Fibroblast of lung (primary cell): ENCODE data around the gene ABLIM2. TPM values are rescaled to one million over a fixed set of nuclear protein-coding genes. Genes with fewer than 3 reads are reported as not detected.

Experiments
- DNase-seq, 2 donors: peaks; one replicate each; pipeline versions ENCODE4 v3.0.0 to v3.0.0-alpha.2; 2010; ENCODE audit warnings: low read depth in 2 of 2
- H2AFZ ChIP-seq: 2 replicates; pipeline ENCODE4 v1.5.1; 2012; ENCODE audit warnings: low read length, control low read depth, inconsistent platforms
- H3K27ac ChIP-seq: 2 replicates; pipeline ENCODE4 v1.5.1; 2011; ENCODE audit warnings: low read length, control low read depth; ENCODE audit not compliant: insufficient read depth
- H3K27me3 ChIP-seq: 2 replicates; pipeline ENCODE4 v1.5.1; 2011; ENCODE audit warnings: mild to moderate bottlenecking, low read length; ENCODE audit not compliant: control insufficient read depth, insufficient read depth
- H3K36me3 ChIP-seq: 2 replicates; pipeline ENCODE4 v1.5.1; 2011; ENCODE audit warnings: low read length; ENCODE audit not compliant: control insufficient read depth, insufficient read depth
- H3K4me1 ChIP-seq: 2 replicates; pipeline ENCODE4 v1.5.1; 2011; ENCODE audit warnings: low read length; ENCODE audit not compliant: control insufficient read depth, insufficient read depth; ENCODE audit errors: extremely low read depth
- H3K4me2 ChIP-seq: 2 replicates; pipeline ENCODE4 v1.5.1; 2011; ENCODE audit warnings: low read length, control low read depth; ENCODE audit not compliant: insufficient read depth; ENCODE audit errors: extremely low read depth
- H3K4me3 ChIP-seq, 4 experiments: fragments of 200-600 bp in 1 of 4; sonication (generic) in 1 of 4; replicated peaks in 1 of 4; 2 replicates each; pipeline ENCODE4 v1.5.1; 2011 to 2016; ENCODE audit warnings: low read length in 4 of 4, low read depth in 3 of 4, mild to moderate bottlenecking in 3 of 4, control low read depth in 2 of 4, inconsistent platforms in 1 of 4, mixed read lengths in 1 of 4; ENCODE audit not compliant: insufficient read depth in 1 of 4; ENCODE audit errors: control extremely low read depth in 1 of 4
- H3K79me2 ChIP-seq: 2 replicates; pipeline ENCODE4 v1.5.1; 2012; ENCODE audit warnings: mild to moderate bottlenecking, low read length, inconsistent platforms; ENCODE audit not compliant: control insufficient read depth, insufficient read depth
- H3K9ac ChIP-seq: 2 replicates; pipeline ENCODE4 v1.5.1; 2011; ENCODE audit warnings: mild to moderate bottlenecking, low read length, control low read depth; ENCODE audit not compliant: insufficient read depth
- H3K9me3 ChIP-seq: 2 replicates; pipeline ENCODE4 v1.5.1; 2012; ENCODE audit warnings: low read depth, low read length; ENCODE audit not compliant: control insufficient read depth, insufficient read depth
- H4K20me1 ChIP-seq: 2 replicates; pipeline ENCODE4 v1.5.1; 2011; ENCODE audit warnings: low read length; ENCODE audit not compliant: control insufficient read depth, insufficient read depth; ENCODE audit errors: extremely low read depth
- EZH2 ChIP-seq: IDR thresholded peaks from 2 replicates; pipeline ENCODE4 v1.5.1; 2012; ENCODE audit warnings: low read length, control low read depth, mild to moderate bottlenecking; ENCODE audit errors: missing control alignments
- polyA plus RNA-seq, 2 donors: library from polyadenylated mRNA; depleted of rRNA in 1 of 2; stranded (reverse) in 1 of 2; unstranded in 1 of 2; fragments of >200 nt; gene quantifications; 2 replicates each; pipeline ENCODE4 v1.2.1, GENCODE V29; 2011 to 2012; ENCODE audit warnings: missing spikeins in 1 of 2
- total RNA-seq: library from RNA; depleted of rRNA; stranded (reverse); fragments of >200 nt; gene quantifications from 2 replicates; pipeline ENCODE4 v1.2.1, GENCODE V29; 2014
- TF ChIP-seq, protein P1 (sequence below), 2 donors: IDR thresholded peaks in 1 of 2; conservative IDR thresholded peaks in 1 of 2; 1 replicate in 1 of 2; 2 replicates in 1 of 2; pipeline ENCODE4 v1.5.1; 2011 to 2012; ENCODE audit warnings: low read length in 2 of 2, control low read depth in 1 of 2, inconsistent platforms in 1 of 2, low read depth in 1 of 2, mild to moderate bottlenecking in 1 of 2

ABLIM2 gene
- total and polyA plus RNA-seq, 2 donors (not counting 1 experiment from before 2014, with no cell fraction given): 0.66 to 2.6 TPM

DNA sequence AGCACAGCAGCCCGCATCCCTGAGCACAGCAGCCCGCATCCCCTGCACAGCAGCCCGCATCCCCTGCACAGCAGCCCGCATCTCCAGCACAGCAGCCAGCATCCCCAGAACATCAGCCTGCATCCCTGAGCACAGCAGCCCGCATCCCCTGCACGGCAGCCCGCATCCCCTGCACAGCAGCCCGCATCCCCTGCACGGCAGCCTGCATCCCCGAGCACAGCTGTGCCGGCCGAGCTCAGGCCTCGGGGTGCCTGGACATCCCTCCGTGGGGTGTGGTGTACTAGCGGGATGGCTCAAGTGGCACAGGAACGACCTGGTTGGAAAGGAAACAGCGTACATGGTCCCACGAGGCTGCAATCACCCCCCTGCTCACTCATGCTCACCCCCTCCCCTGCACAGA is 26.8 kb downstream of the ABLIM2 start:
- H2AFZ ChIP-seq: no peak overlapping the region
- no peaks in the 10 kb centered on the region for H3K36me3 ChIP-seq
- H3K4me2 ChIP-seq: no peak overlapping the region
- no peak overlapping the region for H3K4me3 ChIP-seq
- DNase-seq: no peak
- no peak overlapping the region for H3K27ac ChIP-seq
- no peaks in the 10 kb centered on the region for H3K79me2 ChIP-seq
- no peak overlapping the region for H3K9ac ChIP-seq
- H4K20me1 ChIP-seq: no peaks in the 10 kb centered on the region
- no peaks in the 10 kb centered on the region for H3K9me3 ChIP-seq
- H3K4me1 ChIP-seq: peaks cover 8% of the 10 kb centered on the region
- no peak for TF ChIP-seq EZH2
- TF ChIP-seq, protein P1, sequence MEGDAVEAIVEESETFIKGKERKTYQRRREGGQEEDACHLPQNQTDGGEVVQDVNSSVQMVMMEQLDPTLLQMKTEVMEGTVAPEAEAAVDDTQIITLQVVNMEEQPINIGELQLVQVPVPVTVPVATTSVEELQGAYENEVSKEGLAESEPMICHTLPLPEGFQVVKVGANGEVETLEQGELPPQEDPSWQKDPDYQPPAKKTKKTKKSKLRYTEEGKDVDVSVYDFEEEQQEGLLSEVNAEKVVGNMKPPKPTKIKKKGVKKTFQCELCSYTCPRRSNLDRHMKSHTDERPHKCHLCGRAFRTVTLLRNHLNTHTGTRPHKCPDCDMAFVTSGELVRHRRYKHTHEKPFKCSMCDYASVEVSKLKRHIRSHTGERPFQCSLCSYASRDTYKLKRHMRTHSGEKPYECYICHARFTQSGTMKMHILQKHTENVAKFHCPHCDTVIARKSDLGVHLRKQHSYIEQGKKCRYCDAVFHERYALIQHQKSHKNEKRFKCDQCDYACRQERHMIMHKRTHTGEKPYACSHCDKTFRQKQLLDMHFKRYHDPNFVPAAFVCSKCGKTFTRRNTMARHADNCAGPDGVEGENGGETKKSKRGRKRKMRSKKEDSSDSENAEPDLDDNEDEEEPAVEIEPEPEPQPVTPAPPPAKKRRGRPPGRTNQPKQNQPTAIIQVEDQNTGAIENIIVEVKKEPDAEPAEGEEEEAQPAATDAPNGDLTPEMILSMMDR (conservative IDR thresholded peaks at IDR 0.05 in 1 of 2, IDR thresholded peaks at IDR 0.05 in 1 of 2; ENCODE audit: low read depth in 1 of 2, low read length in 2 of 2): no peak
- H3K27me3 ChIP-seq: no peaks in the 10 kb centered on the region

DNA sequence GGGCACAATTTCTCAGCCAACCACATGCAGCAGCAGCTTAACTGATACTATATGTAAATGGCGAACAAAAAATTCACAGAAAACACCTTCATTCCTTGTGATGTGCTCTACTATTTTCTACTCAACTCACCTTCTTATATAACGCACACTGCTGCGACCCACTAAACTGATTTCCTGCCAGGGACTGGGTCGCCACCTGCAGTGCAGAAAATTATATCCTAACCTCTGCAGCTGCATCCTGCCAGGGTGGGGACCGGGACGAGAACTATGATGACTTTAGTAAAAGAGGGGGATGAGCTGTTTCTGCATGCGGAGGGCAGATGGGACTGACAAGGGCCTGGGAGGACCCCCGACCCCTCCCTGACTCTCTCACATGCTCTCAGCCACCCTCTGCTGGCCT is 27.4 kb downstream of the ABLIM2 start:
- H3K79me2 ChIP-seq: no peaks in the 10 kb centered on the region
- peaks cover 8% of the 10 kb centered on the region for H3K4me1 ChIP-seq
- no peak overlapping the region for H2AFZ ChIP-seq
- no peak overlapping the region for H3K27ac ChIP-seq
- H3K9ac ChIP-seq: no peak overlapping the region
- no peaks in the 10 kb centered on the region for H3K27me3 ChIP-seq
- no peak for TF ChIP-seq EZH2
- TF ChIP-seq, protein P1 (conservative IDR thresholded peaks at IDR 0.05 in 1 of 2, IDR thresholded peaks at IDR 0.05 in 1 of 2; ENCODE audit: low read depth in 1 of 2, low read length in 2 of 2): no peak
- H3K9me3 ChIP-seq: no peaks in the 10 kb centered on the region
- no peak overlapping the region for H3K4me3 ChIP-seq
- no peak overlapping the region for H3K4me2 ChIP-seq
- no peaks in the 10 kb centered on the region for H4K20me1 ChIP-seq
- no peaks in the 10 kb centered on the region for H3K36me3 ChIP-seq
- DNase-seq: no peak

DNA sequence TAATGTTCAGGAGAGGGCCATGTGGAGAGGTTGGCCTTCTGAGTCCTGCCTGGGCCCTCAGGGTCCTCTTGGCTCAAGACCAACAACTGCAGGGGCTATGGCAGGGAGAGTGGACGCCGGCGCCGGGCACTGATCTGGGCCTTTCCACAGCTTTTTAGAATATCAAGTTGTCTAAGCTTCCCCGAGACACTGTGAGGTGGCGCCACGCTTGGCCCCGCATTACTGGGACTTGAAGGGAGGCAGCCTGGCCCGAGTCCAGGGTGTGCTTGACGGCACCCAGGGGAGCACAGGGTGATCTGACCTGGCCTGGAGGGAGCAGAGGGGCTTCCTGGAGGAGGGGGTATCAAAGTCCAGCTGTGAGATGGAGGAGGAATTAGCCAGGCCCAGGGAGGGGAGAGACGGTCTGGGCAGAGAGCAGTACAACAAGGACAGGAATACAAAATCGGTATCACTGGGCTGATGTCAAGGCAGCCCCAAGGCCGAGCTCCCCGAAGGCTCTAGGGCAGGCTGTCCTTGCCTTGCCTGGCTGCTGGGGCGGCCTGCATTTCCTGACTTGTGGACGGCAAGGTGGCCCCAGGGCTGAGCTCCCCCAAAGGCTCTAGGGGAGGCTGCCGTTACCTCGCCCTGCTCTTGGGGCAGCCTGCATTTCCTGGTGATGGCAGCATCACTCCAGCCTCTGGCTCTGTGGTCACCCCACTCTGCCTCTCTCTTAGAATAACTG is 28.1 kb downstream of the ABLIM2 start:
- H3K27ac ChIP-seq: no peak overlapping the region
- no peaks in the 10 kb centered on the region for H3K9me3 ChIP-seq
- no peaks in the 10 kb centered on the region for H4K20me1 ChIP-seq
- H3K36me3 ChIP-seq: no peaks in the 10 kb centered on the region
- H3K79me2 ChIP-seq: no peaks in the 10 kb centered on the region
- H3K4me3 ChIP-seq: no peak overlapping the region
- TF ChIP-seq, protein P1 (conservative IDR thresholded peaks at IDR 0.05 in 1 of 2, IDR thresholded peaks at IDR 0.05 in 1 of 2; ENCODE audit: low read depth in 1 of 2, low read length in 2 of 2): no peak
- TF ChIP-seq EZH2: no peak
- no peak overlapping the region for H2AFZ ChIP-seq
- DNase-seq: no peak
- H3K27me3 ChIP-seq: no peaks in the 10 kb centered on the region
- peaks cover 8% of the 10 kb centered on the region for H3K4me1 ChIP-seq
- no peak overlapping the region for H3K4me2 ChIP-seq
- H3K9ac ChIP-seq: no peak overlapping the region
